Mammary epithelial cell (primary cell): Measurements from ENCODE around the gene ANKRD6.

Source experiments
- EZH2 ChIP-seq: IDR thresholded peaks from 2 replicates; pipeline ENCODE4 v1.6.1; 2012; ENCODE audit warnings: low read length, inconsistent platforms, borderline replicate concordance
- TF ChIP-seq, protein P1 (sequence below), 2 donors: IDR thresholded peaks in 1 of 2; conservative IDR thresholded peaks in 1 of 2; 2 replicates each; pipeline ENCODE4 v1.5.1; 2011 to 2012; ENCODE audit warnings: inconsistent platforms in 2 of 2, low read length in 2 of 2, mild to moderate bottlenecking in 2 of 2, control low read depth in 1 of 2, low read depth in 1 of 2; ENCODE audit not compliant: insufficient read depth in 1 of 2; ENCODE audit errors: extremely low read depth in 1 of 2

- TF ChIP-seq, protein P1, sequence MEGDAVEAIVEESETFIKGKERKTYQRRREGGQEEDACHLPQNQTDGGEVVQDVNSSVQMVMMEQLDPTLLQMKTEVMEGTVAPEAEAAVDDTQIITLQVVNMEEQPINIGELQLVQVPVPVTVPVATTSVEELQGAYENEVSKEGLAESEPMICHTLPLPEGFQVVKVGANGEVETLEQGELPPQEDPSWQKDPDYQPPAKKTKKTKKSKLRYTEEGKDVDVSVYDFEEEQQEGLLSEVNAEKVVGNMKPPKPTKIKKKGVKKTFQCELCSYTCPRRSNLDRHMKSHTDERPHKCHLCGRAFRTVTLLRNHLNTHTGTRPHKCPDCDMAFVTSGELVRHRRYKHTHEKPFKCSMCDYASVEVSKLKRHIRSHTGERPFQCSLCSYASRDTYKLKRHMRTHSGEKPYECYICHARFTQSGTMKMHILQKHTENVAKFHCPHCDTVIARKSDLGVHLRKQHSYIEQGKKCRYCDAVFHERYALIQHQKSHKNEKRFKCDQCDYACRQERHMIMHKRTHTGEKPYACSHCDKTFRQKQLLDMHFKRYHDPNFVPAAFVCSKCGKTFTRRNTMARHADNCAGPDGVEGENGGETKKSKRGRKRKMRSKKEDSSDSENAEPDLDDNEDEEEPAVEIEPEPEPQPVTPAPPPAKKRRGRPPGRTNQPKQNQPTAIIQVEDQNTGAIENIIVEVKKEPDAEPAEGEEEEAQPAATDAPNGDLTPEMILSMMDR (conservative IDR thresholded peaks at IDR 0.05 in 1 of 2, IDR thresholded peaks at IDR 0.05 in 1 of 2; ENCODE audit: extremely low read depth in 1 of 2, insufficient read depth in 1 of 2, low read depth in 1 of 2, low read length in 2 of 2), result no peak
- no peak for TF ChIP-seq EZH2
These were observed 228.0 kb downstream of the ANKRD6 start for GRCh38 chr6:89660981-89661380.
